Endothelial cell of umbilical vein (primary cell): ENCODE measurements around the gene ALOX12. TPM values are rescaled to one million over a fixed set of nuclear protein-coding genes. Genes with fewer than 3 reads are reported as not detected.

Source experiments
- BruUV-seq: library from RNA; stranded (reverse); fragments of 400-500 nt; replicated peaks from 2 replicates; lab custom pipeline; 2021; lab: Mats Ljungman, UMichigan
- CTCF ChIA-PET: fragments of 300-600, 350-600 bp; sonication (Branson Sonifier 250); formaldehyde crosslinking; loops from one replicate; lab custom pipeline; 2021; ENCODE audit warnings: antibody characterized with exemption, inconsistent platforms; lab: Charles Lee
- POLR2A ChIA-PET: fragments of 300-600, 350-600 bp; sonication (Branson Sonifier 250); formaldehyde crosslinking; loops from one replicate; lab custom pipeline; 2021; ENCODE audit warnings: antibody characterized with exemption, inconsistent platforms; lab: Charles Lee
- DNase-seq: peaks from one replicate; pipeline ENCODE4 v3.0.0-alpha.2; 2011; ENCODE audit warnings: low read depth, low spot score
- FAIRE-seq: peaks from 2 replicates; lab custom pipeline; 2011; peaks lifted over from hg19 to GRCh38; lab: Jason Lieb, UNC
- H2AFZ ChIP-seq: 2 replicates; pipeline ENCODE4 v1.6.0; 2012; ENCODE audit warnings: low read depth, low read length, control low read depth, inconsistent platforms
- H3K27ac ChIP-seq: 2 replicates; pipeline ENCODE4 v1.5.1; 2011; ENCODE audit warnings: low read depth, mild to moderate bottlenecking, control low read depth, low read length, moderate library complexity; ENCODE audit not compliant: insufficient read depth
- H3K27me3 ChIP-seq, 2 experiments: 2 replicates each; pipeline versions ENCODE4 v1.6.0 to v1.6.1; 2011; ENCODE audit warnings: low read length in 2 of 2, mixed read lengths in 1 of 2; ENCODE audit not compliant: control insufficient read depth in 2 of 2, insufficient read depth in 2 of 2
- H3K36me3 ChIP-seq, 2 experiments: 2 replicates in 1 of 2; 3 replicates in 1 of 2; pipeline ENCODE4 v1.5.1; 2011; ENCODE audit warnings: low read length in 2 of 2, mild to moderate bottlenecking in 1 of 2, moderate library complexity in 1 of 2; ENCODE audit not compliant: control insufficient read depth in 2 of 2, insufficient read depth in 2 of 2; ENCODE audit errors: extremely low read depth in 1 of 2
- H3K4me1 ChIP-seq: 3 replicates; pipeline ENCODE4 v1.5.1; 2011; ENCODE audit warnings: mild to moderate bottlenecking, low read length; ENCODE audit not compliant: control insufficient read depth, insufficient read depth; ENCODE audit errors: extremely low read depth
- H3K4me2 ChIP-seq: 2 replicates; pipeline ENCODE4 v1.6.1; 2011; ENCODE audit warnings: low read length, control low read depth, mixed read lengths; ENCODE audit not compliant: insufficient read depth
- H3K4me3 ChIP-seq, 3 experiments: fragments of 200-600 bp in 1 of 3; sonication (generic), shearing (Covaris generic) in 1 of 3; replicated peaks in 1 of 3; 2 replicates each; pipeline ENCODE4 v1.5.1; 2011 to 2016; ENCODE audit warnings: control low read depth in 3 of 3, low read length in 3 of 3, mild to moderate bottlenecking in 2 of 3, inconsistent platforms in 1 of 3, low read depth in 1 of 3, moderate library complexity in 1 of 3; ENCODE audit not compliant: insufficient read depth in 1 of 3
- H3K79me2 ChIP-seq: 2 replicates; pipeline ENCODE4 v1.6.0; 2012; ENCODE audit warnings: low read length, inconsistent platforms; ENCODE audit not compliant: control insufficient read depth, insufficient read depth
- H3K9ac ChIP-seq: replicated peaks from 2 replicates; pipeline ENCODE3; 2011; ENCODE audit warnings: low read length, control low read depth; ENCODE audit not compliant: insufficient read depth; ENCODE audit errors: extremely low read depth
- H3K9me1 ChIP-seq: replicated peaks from 3 replicates; pipeline ENCODE4 v1.6.0; 2011; ENCODE audit warnings: mild to moderate bottlenecking, low read length; ENCODE audit not compliant: control insufficient read depth, insufficient read depth; ENCODE audit errors: extremely low read depth
- H3K9me3 ChIP-seq: replicated peaks from 2 replicates; pipeline ENCODE4 v1.5.1; 2012; ENCODE audit warnings: low read length, inconsistent platforms; ENCODE audit not compliant: control insufficient read depth, insufficient read depth
- H4K20me1 ChIP-seq: replicated peaks from 2 replicates; pipeline ENCODE3; 2011; ENCODE audit warnings: mild to moderate bottlenecking, low read length; ENCODE audit not compliant: control insufficient read depth, insufficient read depth; ENCODE audit errors: extremely low read depth
- EZH2 ChIP-seq: IDR thresholded peaks from 2 replicates; pipeline ENCODE4 v1.6.1; 2012; ENCODE audit warnings: borderline replicate concordance, low read depth, mild to moderate bottlenecking, moderate library complexity, low read length, inconsistent platforms; ENCODE audit not compliant: severe bottlenecking
- FOS ChIP-seq: IDR thresholded peaks from 2 replicates; pipeline ENCODE4 v1.6.1; 2011; ENCODE audit warnings: mild to moderate bottlenecking, low read length, moderate library complexity, borderline replicate concordance; ENCODE audit not compliant: insufficient read depth
- JUN ChIP-seq: IDR thresholded peaks from 2 replicates; pipeline ENCODE4 v1.6.1; 2011; ENCODE audit warnings: borderline replicate concordance, low read depth; ENCODE audit not compliant: insufficient read length, insufficient read depth
- MAX ChIP-seq: IDR thresholded peaks from 2 replicates; pipeline ENCODE4 v1.6.1; 2011; ENCODE audit not compliant: insufficient read depth, insufficient read length
- MYC ChIP-seq: IDR thresholded peaks from one replicate; pipeline ENCODE4 v1.6.1; 2011; ENCODE audit warnings: mild to moderate bottlenecking, low read depth, low read length
- POLR2A ChIP-seq: IDR thresholded peaks from 2 replicates; pipeline ENCODE4 v1.6.1; 2012; ENCODE audit warnings: low read depth, mild to moderate bottlenecking, control low read depth, low read length
- POLR2AphosphoS5 ChIP-seq: IDR thresholded peaks from 2 replicates; pipeline ENCODE4 v1.6.1; 2012; ENCODE audit warnings: low read depth, mild to moderate bottlenecking, control low read depth, low read length, moderate library complexity; ENCODE audit not compliant: insufficient read depth
- dilution Hi-C: fragments of 300-500 bp; cut with MboI; formaldehyde crosslinking; loops from one replicate; pipeline ENCODE4 v1.15.0; 2019; ENCODE audit warnings: low sequenced_read_pairs; ENCODE audit not compliant: extremely low pct_ligation_motif_present
- intact Hi-C: fragments of 100-400 bp; cut with micrococcal nuclease; formaldehyde crosslinking; loops from one replicate; pipeline ENCODE4 v1.10.0; 2022
- polyA plus RNA-seq, 4 experiments: library from polyadenylated mRNA; depleted of rRNA in 3 of 4; stranded (reverse) in 3 of 4; unstranded in 1 of 4; fragments of >200 nt; gene quantifications; 2 replicates each; pipeline versions ENCODE4 v1.2.1 to v1.2.3, GENCODE V29; 2011 to 2012; ENCODE audit warnings: missing spikeins in 1 of 4
- total RNA-seq: library from RNA; stranded (reverse); gene quantifications from 2 replicates; pipeline ENCODE4 v1.2.3, GENCODE V29; 2021

The ALOX12 gene
- total and polyA plus RNA-seq, 2 donors (not counting 3 experiments of a cell fraction or from before 2014, with no cell fraction given) = not detected

GRCh38 chr17:7024402-7024785 lies 28.5 kb downstream of the ALOX12 start:
- Histone ChIP-seq H4K20me1 (no peaks in the 10 kb centered on the region), H2AFZ (no peak overlapping the region), H3K9me1 (no peaks in the 10 kb centered on the region), H3K4me3 (peak overlapping the region; percentile 48 to 70 (median 59)), H3K36me3 (peaks cover 26 to 34% of the 10 kb centered on the region in 2 experiments), H3K9me3 (no peaks in the 10 kb centered on the region), H3K79me2 (peaks cover 60% of the 10 kb centered on the region), H3K27me3 (no peaks in the 10 kb centered on the region), H3K4me2 (peak overlapping the region; percentile 79), H3K27ac (peak overlapping the region; percentile 25), H3K9ac (peak overlapping the region; percentile 29), H3K4me1 (peaks cover 78% of the 10 kb centered on the region)
- ChIA-PET CTCF (interaction anchor here (0.8 to 3.4 kb wide), 2 partner anchors 11 to 113 kb away, joined by 3 to 15 read pairs; partner anchors contain the start of gene SLC16A13), POLR2A (interaction anchor here (2.1 to 3.4 kb wide), 2 partner anchors 12 kb away, joined by 8 to 23 read pairs; partner anchors contain the start of genes RNASEK and SLC16A13)
- TF ChIP-seq MAX (no peak), FOS (no peak), MYC (no peak), EZH2 (no peak)
- no peak for DNase-seq
- dilution Hi-C loops = no loop called here
- intact Hi-C loops = loop anchor here (10.0 kb wide), 1 partner anchor 830 kb away; the partner anchor contains the start of genes CYB5D1, NAA38 and TMEM88
- FAIRE-seq = no peak
- BruUV-seq = TSS peak; percentile 22

- H3K36me3 ChIP-seq = peaks cover 26 to 37% of the 10 kb centered on the region in 2 experiments
- H3K79me2 ChIP-seq = peaks cover 58% of the 10 kb centered on the region
- ChIA-PET CTCF (interaction anchor here (0.7 to 1.1 kb wide), 3 partner anchors 15 to 111 kb away, joined by 3 to 4 read pairs (median 3); no protein-coding TSS in a partner anchor), POLR2A (interaction anchor here (1.3 kb wide), 1 partner anchor 11 kb away, joined by 5 read pairs; the partner anchor contains the start of gene SLC16A13)
- H3K4me3 ChIP-seq = peak overlapping the region in 2 of 3 experiments; percentile 59 to 70
- no peak for TF ChIP-seq EZH2
- no peak for TF ChIP-seq POLR2A
- TF ChIP-seq POLR2AphosphoS5 = no peak
- no peak for TF ChIP-seq MYC
- TF ChIP-seq JUN = no peak
- no peak for TF ChIP-seq MAX
- TF ChIP-seq FOS = no peak
- BruUV-seq = no TSS peak
- dilution Hi-C loops = no loop called here
- H3K27ac ChIP-seq = peak overlapping the region; percentile 6
- FAIRE-seq = no peak
- peak overlapping the region; percentile 29 for H3K9ac ChIP-seq
- no peaks in the 10 kb centered on the region for H3K9me3 ChIP-seq
- no peaks in the 10 kb centered on the region for H3K27me3 ChIP-seq
- no peaks in the 10 kb centered on the region for H3K9me1 ChIP-seq
- peak overlapping the region; percentile 79 for H3K4me2 ChIP-seq
- DNase-seq = no peak
- no peaks in the 10 kb centered on the region for H4K20me1 ChIP-seq
- intact Hi-C loops = loop anchor here (10.0 kb wide), 1 partner anchor 830 kb away; the partner anchor contains the start of genes CYB5D1, NAA38 and TMEM88
- peaks cover 77% of the 10 kb centered on the region for H3K4me1 ChIP-seq
- no peak overlapping the region for H2AFZ ChIP-seq
These were observed 29.4 kb downstream of the ALOX12 start for GRCh38 chr17:7025245-7025644.
